ENCODE data around the gene PLBD2.
A peak's percentile ranks its signal among the peaks of the same experiment; 100 is the strongest.

Gene PLBD2

GRCh38 chr12:113396828-113397496 is 38.6 kb downstream of the PLBD2 start:
- Histone ChIP-seq H3K27me3 (ENCODE audit: insufficient read depth, low read length) (no peaks in the 10 kb centered on the region), H3K4me1 (ENCODE audit: control insufficient read depth, insufficient read depth, low read length, unreplicated experiment) (no peaks in the 10 kb centered on the region), H3K79me2 (ENCODE audit: control insufficient read depth, insufficient read depth, low read length, unreplicated experiment) (no peaks in the 10 kb centered on the region), H3K36me3 (ENCODE audit: insufficient read depth, low read length) (no peaks in the 10 kb centered on the region), H2AFZ (ENCODE audit: low read length, unreplicated experiment) (no peak overlapping the region), H3K4me3 (ENCODE audit: low read depth, low read length) (no peak overlapping the region), H3K27ac (ENCODE audit: low read depth, low read length) (no peak overlapping the region)

DNA sequence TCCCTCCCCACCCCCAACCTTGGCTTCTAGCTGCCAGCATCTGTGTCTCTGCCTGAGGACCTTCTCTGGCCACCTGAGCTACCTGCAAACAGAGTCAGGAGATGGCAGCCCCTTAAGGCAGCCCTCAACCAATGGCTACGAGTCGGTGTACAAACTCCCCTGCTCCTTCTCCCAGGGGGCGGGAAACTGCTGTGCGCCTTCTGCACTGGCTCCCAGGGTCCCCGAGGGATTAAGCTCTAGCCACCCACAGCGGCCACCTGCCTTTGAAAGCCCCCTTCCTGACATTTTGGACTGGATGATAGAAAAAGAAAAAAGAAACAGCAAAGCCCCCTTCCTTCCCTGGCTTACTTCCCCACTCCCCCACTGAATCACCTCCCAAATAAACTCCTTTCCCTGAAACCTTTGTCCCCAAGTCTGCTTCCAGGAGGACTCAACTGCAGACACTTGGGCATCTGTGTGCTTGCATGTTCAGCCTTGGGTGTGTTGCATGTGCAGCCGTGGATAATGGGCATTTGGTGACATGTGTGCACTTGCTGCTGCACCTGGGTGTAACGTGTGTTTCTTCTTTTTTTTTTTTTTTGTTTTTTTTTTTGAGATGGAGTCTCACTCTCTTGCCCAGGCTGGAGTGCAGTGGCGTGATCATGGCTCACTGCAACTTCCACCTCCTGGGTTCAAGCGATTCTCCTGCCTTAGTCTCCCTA is 39.3 kb downstream of the PLBD2 start:
- no peak overlapping the region for H3K4me3 ChIP-seq (ENCODE audit: low read depth, low read length)
- no peaks in the 10 kb centered on the region for H3K36me3 ChIP-seq (ENCODE audit: insufficient read depth, low read length)
- H3K79me2 ChIP-seq (ENCODE audit: control insufficient read depth, insufficient read depth, low read length, unreplicated experiment) = no peaks in the 10 kb centered on the region
- no peak overlapping the region for H2AFZ ChIP-seq (ENCODE audit: low read length, unreplicated experiment)
- H3K27ac ChIP-seq (ENCODE audit: low read depth, low read length) = no peak overlapping the region
- no peaks in the 10 kb centered on the region for H3K27me3 ChIP-seq (ENCODE audit: insufficient read depth, low read length)
- H3K4me1 ChIP-seq (ENCODE audit: control insufficient read depth, insufficient read depth, low read length, unreplicated experiment) = no peaks in the 10 kb centered on the region

- H3K79me2 ChIP-seq (ENCODE audit: control insufficient read depth, insufficient read depth, low read length, unreplicated experiment) = no peaks in the 10 kb centered on the region
- H3K27ac ChIP-seq (ENCODE audit: low read depth, low read length) = no peak overlapping the region
- peaks cover 2% of the 10 kb centered on the region for H3K4me1 ChIP-seq (ENCODE audit: control insufficient read depth, insufficient read depth, low read length, unreplicated experiment)
- H3K27me3 ChIP-seq (ENCODE audit: insufficient read depth, low read length) = no peaks in the 10 kb centered on the region
- no peak overlapping the region for H2AFZ ChIP-seq (ENCODE audit: low read length, unreplicated experiment)
- H3K36me3 ChIP-seq (ENCODE audit: insufficient read depth, low read length) = no peaks in the 10 kb centered on the region
- no peak overlapping the region for H3K4me3 ChIP-seq (ENCODE audit: low read depth, low read length)
These were observed 40.2 kb downstream of the PLBD2 start for GRCh38 chr12:113398346-113399290.

DNA sequence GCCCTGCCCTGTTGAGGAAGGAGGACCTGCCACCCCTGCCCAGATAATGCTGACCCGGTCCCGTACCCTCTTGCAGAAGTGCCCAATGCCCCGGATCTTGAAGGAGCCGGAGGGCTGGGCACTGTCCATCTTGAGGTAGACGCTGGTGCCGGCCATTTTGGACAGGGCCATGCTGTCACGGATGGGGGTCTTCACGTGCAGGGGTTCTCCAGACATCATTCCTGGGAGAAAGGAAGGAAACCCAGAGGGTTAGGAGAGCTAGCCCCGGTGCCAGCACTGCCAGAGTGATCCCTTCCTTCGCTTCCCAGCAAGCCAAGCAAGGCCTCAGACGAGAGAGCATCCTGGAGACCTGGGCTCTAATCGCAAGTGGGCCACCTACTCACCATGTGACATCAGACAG is 41.1 kb downstream of the PLBD2 start:
- H3K27me3 ChIP-seq (ENCODE audit: insufficient read depth, low read length) = no peaks in the 10 kb centered on the region
- H3K79me2 ChIP-seq (ENCODE audit: control insufficient read depth, insufficient read depth, low read length, unreplicated experiment) = no peaks in the 10 kb centered on the region
- no peak overlapping the region for H3K4me3 ChIP-seq (ENCODE audit: low read depth, low read length)
- H3K27ac ChIP-seq (ENCODE audit: low read depth, low read length) = no peak overlapping the region
- no peak overlapping the region for H2AFZ ChIP-seq (ENCODE audit: low read length, unreplicated experiment)
- no peaks in the 10 kb centered on the region for H3K36me3 ChIP-seq (ENCODE audit: insufficient read depth, low read length)
- peaks cover 8% of the 10 kb centered on the region for H3K4me1 ChIP-seq (ENCODE audit: control insufficient read depth, insufficient read depth, low read length, unreplicated experiment)

DNA sequence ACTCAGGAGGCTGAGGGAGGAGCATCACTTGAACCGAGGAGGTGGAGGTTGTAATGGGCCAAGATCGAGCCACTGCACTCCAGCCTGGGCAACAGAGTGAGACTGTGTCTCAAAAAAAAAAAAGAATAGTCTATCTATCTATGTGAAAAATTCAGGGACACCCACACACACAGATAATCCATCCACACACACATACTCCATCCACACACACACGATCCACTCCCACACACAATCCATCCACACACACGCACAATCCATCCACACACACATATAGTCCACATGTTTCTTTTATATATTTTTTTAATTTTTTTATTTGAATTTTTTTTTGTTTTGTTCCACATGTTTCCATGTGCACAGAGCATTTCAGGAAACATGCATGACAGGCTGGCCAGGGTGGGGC is 42.0 kb downstream of the PLBD2 start:
- no peak overlapping the region for H3K4me3 ChIP-seq (ENCODE audit: low read depth, low read length)
- no peaks in the 10 kb centered on the region for H3K79me2 ChIP-seq (ENCODE audit: control insufficient read depth, insufficient read depth, low read length, unreplicated experiment)
- no peak overlapping the region for H3K27ac ChIP-seq (ENCODE audit: low read depth, low read length)
- peaks cover 8% of the 10 kb centered on the region for H3K4me1 ChIP-seq (ENCODE audit: control insufficient read depth, insufficient read depth, low read length, unreplicated experiment)
- no peaks in the 10 kb centered on the region for H3K36me3 ChIP-seq (ENCODE audit: insufficient read depth, low read length)
- no peaks in the 10 kb centered on the region for H3K27me3 ChIP-seq (ENCODE audit: insufficient read depth, low read length)
- H2AFZ ChIP-seq (ENCODE audit: low read length, unreplicated experiment) = no peak overlapping the region

GRCh38 chr12:113401066-113402000 is 42.9 kb downstream of the PLBD2 start:
- Histone ChIP-seq H3K4me3 (ENCODE audit: low read depth, low read length) (no peak overlapping the region), H3K27me3 (ENCODE audit: insufficient read depth, low read length) (no peaks in the 10 kb centered on the region), H3K79me2 (ENCODE audit: control insufficient read depth, insufficient read depth, low read length, unreplicated experiment) (no peaks in the 10 kb centered on the region), H3K4me1 (ENCODE audit: control insufficient read depth, insufficient read depth, low read length, unreplicated experiment) (peaks cover 8% of the 10 kb centered on the region), H2AFZ (ENCODE audit: low read length, unreplicated experiment) (no peak overlapping the region), H3K36me3 (ENCODE audit: insufficient read depth, low read length) (no peaks in the 10 kb centered on the region), H3K27ac (ENCODE audit: low read depth, low read length) (no peak overlapping the region)

DNA sequence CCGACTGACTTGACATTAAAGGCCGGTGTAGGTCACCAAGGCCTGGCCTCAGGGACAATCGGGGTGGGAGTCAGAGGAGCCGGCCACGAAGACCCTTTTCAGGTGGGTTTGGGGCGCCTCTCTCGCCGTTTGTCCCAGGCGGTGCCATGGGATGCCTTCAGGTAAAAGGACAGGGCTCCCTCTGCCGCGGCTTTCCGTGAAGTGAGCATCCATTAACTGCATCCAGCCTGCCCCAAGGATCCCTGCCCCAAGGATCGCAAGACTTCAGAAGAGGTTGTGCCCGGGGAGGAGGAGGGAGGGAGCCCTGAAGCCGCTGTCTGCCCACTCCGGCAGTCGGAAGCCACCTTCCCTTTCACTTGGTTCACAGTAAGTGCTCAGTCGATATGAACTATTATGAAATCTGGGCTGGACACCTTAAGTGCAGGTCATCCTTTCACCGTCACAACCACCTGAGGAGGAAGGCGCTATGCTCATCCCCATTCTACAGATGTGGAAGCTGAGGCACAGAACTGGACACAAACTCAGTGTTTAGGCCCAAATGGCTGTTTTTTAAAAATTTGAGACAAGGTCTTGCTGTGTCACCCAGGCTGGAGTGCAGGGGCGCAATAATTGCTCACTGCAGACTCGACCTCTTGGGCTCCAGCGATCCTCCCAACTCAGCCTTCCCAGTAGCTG is 44.3 kb downstream of the PLBD2 start:
- no peaks in the 10 kb centered on the region for H3K36me3 ChIP-seq (ENCODE audit: insufficient read depth, low read length)
- H3K27ac ChIP-seq (ENCODE audit: low read depth, low read length) = no peak overlapping the region
- no peak overlapping the region for H3K4me3 ChIP-seq (ENCODE audit: low read depth, low read length)
- no peaks in the 10 kb centered on the region for H3K79me2 ChIP-seq (ENCODE audit: control insufficient read depth, insufficient read depth, low read length, unreplicated experiment)
- H3K27me3 ChIP-seq (ENCODE audit: insufficient read depth, low read length) = no peaks in the 10 kb centered on the region
- no peak overlapping the region for H2AFZ ChIP-seq (ENCODE audit: low read length, unreplicated experiment)
- peaks cover 12% of the 10 kb centered on the region for H3K4me1 ChIP-seq (ENCODE audit: control insufficient read depth, insufficient read depth, low read length, unreplicated experiment)

GRCh38 chr12:113403435-113404415 is 45.3 kb downstream of the PLBD2 start, which contains the start of gene SDS:
Gene SDS, minus strand, starts transcription at chr12:113403887. Its CDS starts 4,179 bp downstream, at chr12:113399708.
- H2AFZ ChIP-seq (ENCODE audit: low read length, unreplicated experiment) = peak within 1 kb of the TSS; percentile 84
- H3K4me1 ChIP-seq (ENCODE audit: control insufficient read depth, insufficient read depth, low read length, unreplicated experiment) = peaks cover 18% of the 10 kb centered on the region
- H3K4me3 ChIP-seq (ENCODE audit: low read depth, low read length) = 0 out of 2 replicates have a peak within 1 kb of the TSS, but pooled peaks have one; percentile 27
- no peaks in the 10 kb centered on the region for H3K27me3 ChIP-seq (ENCODE audit: insufficient read depth, low read length)
- no peak within 1 kb of the TSS for H3K27ac ChIP-seq (ENCODE audit: low read depth, low read length)
- no peaks in the 10 kb centered on the region for H3K79me2 ChIP-seq (ENCODE audit: control insufficient read depth, insufficient read depth, low read length, unreplicated experiment)
- no peaks in the 10 kb centered on the region for H3K36me3 ChIP-seq (ENCODE audit: insufficient read depth, low read length)

DNA sequence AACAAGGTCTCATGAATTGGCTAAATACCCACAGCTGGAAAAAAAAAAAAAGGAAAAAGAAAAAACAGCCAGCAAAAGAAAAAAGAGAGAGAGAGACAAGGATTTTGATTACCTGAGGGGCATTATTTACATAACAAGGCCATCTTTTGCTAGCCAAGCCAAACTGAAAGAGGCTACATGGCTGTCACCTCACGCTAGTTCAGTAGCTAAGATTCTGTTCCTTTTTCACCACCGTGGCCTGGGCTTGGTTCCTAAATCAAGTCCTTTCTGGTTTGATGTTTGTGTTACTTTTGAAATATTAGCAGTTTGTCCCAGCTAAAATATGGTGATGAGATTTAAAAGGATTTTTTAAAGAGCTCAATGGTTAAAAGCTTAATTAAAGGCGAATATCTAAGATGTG is 47.3 kb downstream of the PLBD2 start:
- no peaks in the 10 kb centered on the region for H3K36me3 ChIP-seq (ENCODE audit: insufficient read depth, low read length)
- H3K27ac ChIP-seq (ENCODE audit: low read depth, low read length) = no peak overlapping the region
- no peak overlapping the region for H2AFZ ChIP-seq (ENCODE audit: low read length, unreplicated experiment)
- H3K4me1 ChIP-seq (ENCODE audit: control insufficient read depth, insufficient read depth, low read length, unreplicated experiment) = peaks cover 18% of the 10 kb centered on the region
- no peaks in the 10 kb centered on the region for H3K27me3 ChIP-seq (ENCODE audit: insufficient read depth, low read length)
- no peak overlapping the region for H3K4me3 ChIP-seq (ENCODE audit: low read depth, low read length)
- no peaks in the 10 kb centered on the region for H3K79me2 ChIP-seq (ENCODE audit: control insufficient read depth, insufficient read depth, low read length, unreplicated experiment)
